Activated CD8-positive, alpha-beta T cell treated with anti-CD3 and anti-CD28 coated beads, Interleukin-2, amount 10 ng/mL, durations not matched to agents 7 days and 5 days (primary cell): ENCODE data around the gene TBPL1. TPM values are rescaled to one million over a fixed set of nuclear protein-coding genes. Genes with fewer than 3 reads are reported as not detected.
"Not testable (repeated sequence)": the region's sequence is repeated elsewhere in the genome, so short reads cannot be mapped to it uniquely, and the experiment has no call there.

Experiments used
- ATAC-seq: fragments of 150-1000 bp; cut with Tn5 transposase; one replicate; pipeline ENCODE4 v1.10.0; 2021; ENCODE audit warnings: moderate library complexity
- CTCF ChIA-PET: fragments of 350-600 bp; sonication (Branson Sonifier 250); formaldehyde crosslinking; loops from one replicate; lab custom pipeline; 2021; ENCODE audit warnings: antibody characterized with exemption; lab: Charles Lee
- POLR2A ChIA-PET: fragments of 350-600 bp; sonication (Branson Sonifier 250); formaldehyde crosslinking; loops from one replicate; lab custom pipeline; 2021; ENCODE audit warnings: antibody characterized with exemption; lab: Charles Lee
- DNase-seq: peaks from one replicate; pipeline ENCODE4 v3.0.0-alpha.2; 2020
- H3K27ac Mint-ChIP-seq: one replicate; pipeline ENCODE4 v1.8.0; 2021; ENCODE audit warnings: mild to moderate bottlenecking, mixed read lengths
- H3K27me3 Mint-ChIP-seq: one replicate; pipeline ENCODE4 v1.8.0; 2021; ENCODE audit warnings: low read depth, mixed read lengths
- H3K36me3 Mint-ChIP-seq: one replicate; pipeline ENCODE4 v1.8.0; 2021; ENCODE audit warnings: low read depth, mixed read lengths
- H3K4me1 Mint-ChIP-seq: one replicate; pipeline ENCODE4 v1.8.0; 2021; ENCODE audit warnings: low read depth, mixed read lengths
- H3K4me3 Mint-ChIP-seq: one replicate; pipeline ENCODE4 v1.8.0; 2021; ENCODE audit warnings: mild to moderate bottlenecking, mixed read lengths
- H3K9me3 Mint-ChIP-seq: one replicate; pipeline ENCODE4 v1.8.0; 2022; ENCODE audit warnings: mixed read lengths; ENCODE audit not compliant: insufficient read depth
- total RNA-seq, 2 experiments: library from RNA; stranded (reverse); gene quantifications; one replicate each; pipeline ENCODE4 v1.2.3, GENCODE V29; 2021

Gene TBPL1
- total RNA-seq, 2 experiments from 2014 or later, result 29.1 to 35.2 TPM

- Mint-ChIP-seq H3K36me3 (peaks cover 5% of the 10 kb centered on the region), H3K27ac (no peak overlapping the region), H3K9me3 (no peaks in the 10 kb centered on the region), H3K27me3 (no peaks in the 10 kb centered on the region), H3K4me3 (no peak overlapping the region), H3K4me1 (peaks cover 17% of the 10 kb centered on the region)
- CTCF ChIA-PET, result interaction anchor here (0.8 to 2.9 kb wide), 9 partner anchors 8 to 142 kb away, joined by 3 to 18 read pairs (median 6); partner anchors contain the start of gene TBPL1
- ATAC-seq (no peak), DNase-seq (no peak)
- POLR2A ChIA-PET, result interaction anchor here (1.3 kb wide), 1 partner anchor 12 kb away, joined by 3 read pairs; no protein-coding TSS in a partner anchor
Measured at GRCh38 chr6:133965817-133966360, 12.9 kb downstream of the TBPL1 start.

GRCh38 chr6:133966654-133967329, 13.8 kb downstream of the TBPL1 start:
- POLR2A ChIA-PET, result no interaction called here
- peaks cover 20% of the 10 kb centered on the region for H3K4me1 Mint-ChIP-seq

GRCh38 chr6:133967347-133967746, 14.3 kb downstream of the TBPL1 start:
- peaks cover 3% of the 10 kb centered on the region for H3K36me3 Mint-ChIP-seq
- no peak for ATAC-seq
- no peak for DNase-seq
- no peaks in the 10 kb centered on the region for H3K27me3 Mint-ChIP-seq
- POLR2A ChIA-PET, result no interaction called here
- H3K4me1 Mint-ChIP-seq, result peaks cover 20% of the 10 kb centered on the region
- CTCF ChIA-PET, result interaction anchor here (2.1 to 3.8 kb wide), 4 partner anchors 43 to 130 kb away, joined by 9 to 28 read pairs (median 16); no protein-coding TSS in a partner anchor
- no peak overlapping the region for H3K4me3 Mint-ChIP-seq
- no peaks in the 10 kb centered on the region for H3K9me3 Mint-ChIP-seq
- H3K27ac Mint-ChIP-seq, result no peak overlapping the region

More at GRCh38 chr6:133966654-133967329, 13.8 kb downstream of the TBPL1 start:
- no peaks in the 10 kb centered on the region for H3K9me3 Mint-ChIP-seq
- peak overlapping the region; percentile 16 for H3K27ac Mint-ChIP-seq
- H3K36me3 Mint-ChIP-seq, result peaks cover 3% of the 10 kb centered on the region
- no peak overlapping the region for H3K4me3 Mint-ChIP-seq
- no peaks in the 10 kb centered on the region for H3K27me3 Mint-ChIP-seq
- ATAC-seq, result no peak
- CTCF ChIA-PET, result interaction anchor here (1.4 to 2.9 kb wide), 4 partner anchors 14 to 130 kb away, joined by 4 to 18 read pairs (median 12); partner anchors contain the start of gene TBPL1
- DNase-seq, result no peak

GRCh38 chr6:133967835-133968234, 14.8 kb downstream of the TBPL1 start:
- DNase-seq, H3K36me3 Mint-ChIP-seq, POLR2A ChIA-PET, H3K9me3 Mint-ChIP-seq, ATAC-seq, H3K27ac Mint-ChIP-seq, H3K4me3 Mint-ChIP-seq, H3K27me3 Mint-ChIP-seq: not testable (repeated sequence)
- H3K4me1 Mint-ChIP-seq, result peaks cover 20% of the 10 kb centered on the region
- CTCF ChIA-PET, result interaction anchor here (0.6 to 3.8 kb wide), 3 partner anchors 96 to 129 kb away, joined by 4 to 28 read pairs (median 9); no protein-coding TSS in a partner anchor

- Mint-ChIP-seq H3K9me3 (no peaks in the 10 kb centered on the region), H3K36me3 (peaks cover 2% of the 10 kb centered on the region), H3K4me1 (peaks cover 28% of the 10 kb centered on the region), H3K4me3 (peak overlapping the region; percentile 49), H3K27me3 (no peaks in the 10 kb centered on the region), H3K27ac (peak overlapping the region; percentile 53)
- DNase-seq (no peak), ATAC-seq (peak; percentile 46)
- CTCF ChIA-PET, result interaction anchor here (1.2 to 3.8 kb wide), 4 partner anchors 45 to 128 kb away, joined by 4 to 28 read pairs (median 8); no protein-coding TSS in a partner anchor
- POLR2A ChIA-PET, result no interaction called here
Measured at GRCh38 chr6:133969285-133969920, 16.4 kb downstream of the TBPL1 start.

- ATAC-seq (peak; percentile 27), DNase-seq (no peak)
- no peaks in the 10 kb centered on the region for H3K27me3 Mint-ChIP-seq
- CTCF ChIA-PET, result interaction anchor here (1.2 to 3.8 kb wide), 5 partner anchors 46 to 153 kb away, joined by 3 to 28 read pairs (median 8); no protein-coding TSS in a partner anchor
- no peaks in the 10 kb centered on the region for H3K9me3 Mint-ChIP-seq
- peak overlapping the region; percentile 12 for H3K4me3 Mint-ChIP-seq
- H3K36me3 Mint-ChIP-seq, result peaks cover 2% of the 10 kb centered on the region
- H3K4me1 Mint-ChIP-seq, result peaks cover 28% of the 10 kb centered on the region
- POLR2A ChIA-PET, result interaction anchor here (0.6 kb wide), 1 partner anchor 17 kb away, joined by 3 read pairs; the partner anchor contains the start of gene TBPL1
- H3K27ac Mint-ChIP-seq, result peak overlapping the region; percentile 39
Measured at GRCh38 chr6:133969921-133970295, 16.9 kb downstream of the TBPL1 start.

- Mint-ChIP-seq H3K27me3 (no peaks in the 10 kb centered on the region), H3K4me3 (no peak overlapping the region), H3K36me3 (peaks cover 2% of the 10 kb centered on the region), H3K9me3 (no peaks in the 10 kb centered on the region), H3K27ac (no peak overlapping the region), H3K4me1 (peaks cover 19% of the 10 kb centered on the region)
- ChIA-PET CTCF (no interaction called here), POLR2A (no interaction called here)
- DNase-seq, result no peak
- no peak for ATAC-seq
Measured at GRCh38 chr6:133971861-133972260, 18.8 kb downstream of the TBPL1 start.

GRCh38 chr6:133972388-133972787, 19.4 kb downstream of the TBPL1 start:
- ChIA-PET POLR2A (interaction anchor here (0.6 to 1.7 kb wide), 3 partner anchors 18 to 92 kb away, joined by 4 to 5 read pairs (median 4); partner anchors contain the start of gene TBPL1), CTCF (interaction anchor here (0.6 to 3.2 kb wide), 35 partner anchors 8 to 155 kb away, joined by 3 to 90 read pairs (median 6); partner anchors contain the start of genes SLC2A12 and TBPL1)
- H3K27ac Mint-ChIP-seq, result no peak overlapping the region
- H3K27me3 Mint-ChIP-seq, result no peaks in the 10 kb centered on the region
- peaks cover 2% of the 10 kb centered on the region for H3K36me3 Mint-ChIP-seq
- H3K4me1 Mint-ChIP-seq, result peaks cover 17% of the 10 kb centered on the region
- DNase-seq, result no peak
- H3K9me3 Mint-ChIP-seq, result no peaks in the 10 kb centered on the region
- ATAC-seq, result no peak
- no peak overlapping the region for H3K4me3 Mint-ChIP-seq

- Mint-ChIP-seq H3K27ac (no peak overlapping the region), H3K4me1 (peaks cover 17% of the 10 kb centered on the region), H3K36me3 (peaks cover 2% of the 10 kb centered on the region), H3K4me3 (no peak overlapping the region), H3K9me3 (no peaks in the 10 kb centered on the region), H3K27me3 (no peaks in the 10 kb centered on the region)
- POLR2A ChIA-PET, result interaction anchor here (0.7 to 1.7 kb wide), 3 partner anchors 19 to 79 kb away, joined by 4 to 5 read pairs (median 5); partner anchors contain the start of genes SLC2A12 and TBPL1
- DNase-seq, result no peak
- ATAC-seq, result peak; percentile 45
- CTCF ChIA-PET, result interaction anchor here (0.6 to 3.2 kb wide), 46 partner anchors 9 to 157 kb away, joined by 3 to 90 read pairs (median 5); partner anchors contain the start of genes SLC2A12 and TBPL1
Measured at GRCh38 chr6:133973109-133973971, 20.3 kb downstream of the TBPL1 start.

- ChIA-PET POLR2A (interaction anchor here (0.6 kb wide), 1 partner anchor 12 kb away, joined by 3 read pairs; no protein-coding TSS in a partner anchor), CTCF (interaction anchor here (1.2 to 4.7 kb wide), 4 partner anchors 54 to 119 kb away, joined by 3 to 26 read pairs (median 14); no protein-coding TSS in a partner anchor)
- Mint-ChIP-seq H3K36me3 (peaks cover 16% of the 10 kb centered on the region), H3K9me3 (no peaks in the 10 kb centered on the region), H3K4me3 (no peak overlapping the region), H3K27me3 (no peaks in the 10 kb centered on the region), H3K4me1 (peaks cover 26% of the 10 kb centered on the region), H3K27ac (no peak overlapping the region)
- DNase-seq (no peak), ATAC-seq (no peak)
Measured at GRCh38 chr6:133977983-133978895, 25.2 kb downstream of the TBPL1 start.
